GM12874 (cell line): ENCODE results near the gene WDTC1.

Experiments used
- TF ChIP-seq, protein P1 (sequence below): IDR thresholded peaks from 2 replicates; pipeline ENCODE4 v1.5.1; 2011; ENCODE audit warnings: low read depth, mild to moderate bottlenecking, control low read depth, low read length, moderate library complexity; ENCODE audit not compliant: insufficient read depth

The WDTC1 gene

DNA sequence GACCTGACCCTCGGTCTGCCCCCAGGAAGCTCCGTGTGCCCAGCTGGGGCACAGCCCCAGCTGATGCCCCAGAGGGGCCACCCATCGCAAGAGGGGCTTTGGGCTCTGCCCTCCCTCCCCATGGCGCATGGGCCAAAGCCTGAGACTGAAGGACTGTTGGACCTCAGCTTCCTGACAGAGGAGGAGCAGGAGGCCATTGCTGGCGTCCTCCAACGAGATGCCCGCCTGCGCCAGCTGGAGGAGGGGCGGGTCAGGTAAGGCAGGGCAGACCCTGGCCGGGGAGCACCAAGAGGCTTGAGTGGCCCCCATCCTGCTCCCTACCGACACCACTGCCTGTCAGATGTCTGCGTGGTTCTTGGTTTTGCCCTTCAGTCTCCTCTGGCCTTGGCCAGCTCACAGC, 110.8 kb downstream of the WDTC1 start:
- TF ChIP-seq, protein P1, sequence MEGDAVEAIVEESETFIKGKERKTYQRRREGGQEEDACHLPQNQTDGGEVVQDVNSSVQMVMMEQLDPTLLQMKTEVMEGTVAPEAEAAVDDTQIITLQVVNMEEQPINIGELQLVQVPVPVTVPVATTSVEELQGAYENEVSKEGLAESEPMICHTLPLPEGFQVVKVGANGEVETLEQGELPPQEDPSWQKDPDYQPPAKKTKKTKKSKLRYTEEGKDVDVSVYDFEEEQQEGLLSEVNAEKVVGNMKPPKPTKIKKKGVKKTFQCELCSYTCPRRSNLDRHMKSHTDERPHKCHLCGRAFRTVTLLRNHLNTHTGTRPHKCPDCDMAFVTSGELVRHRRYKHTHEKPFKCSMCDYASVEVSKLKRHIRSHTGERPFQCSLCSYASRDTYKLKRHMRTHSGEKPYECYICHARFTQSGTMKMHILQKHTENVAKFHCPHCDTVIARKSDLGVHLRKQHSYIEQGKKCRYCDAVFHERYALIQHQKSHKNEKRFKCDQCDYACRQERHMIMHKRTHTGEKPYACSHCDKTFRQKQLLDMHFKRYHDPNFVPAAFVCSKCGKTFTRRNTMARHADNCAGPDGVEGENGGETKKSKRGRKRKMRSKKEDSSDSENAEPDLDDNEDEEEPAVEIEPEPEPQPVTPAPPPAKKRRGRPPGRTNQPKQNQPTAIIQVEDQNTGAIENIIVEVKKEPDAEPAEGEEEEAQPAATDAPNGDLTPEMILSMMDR: no peak

- TF ChIP-seq, protein P1: no peak
Observed at GRCh38 chr1:27346357-27346756, 111.9 kb downstream of the WDTC1 start.

GRCh38 chr1:27346991-27347624, 112.7 kb downstream of the WDTC1 start:
- TF ChIP-seq, protein P1: no peak

GRCh38 chr1:27348861-27349783, 114.7 kb downstream of the WDTC1 start:
- TF ChIP-seq, protein P1: no peak

DNA sequence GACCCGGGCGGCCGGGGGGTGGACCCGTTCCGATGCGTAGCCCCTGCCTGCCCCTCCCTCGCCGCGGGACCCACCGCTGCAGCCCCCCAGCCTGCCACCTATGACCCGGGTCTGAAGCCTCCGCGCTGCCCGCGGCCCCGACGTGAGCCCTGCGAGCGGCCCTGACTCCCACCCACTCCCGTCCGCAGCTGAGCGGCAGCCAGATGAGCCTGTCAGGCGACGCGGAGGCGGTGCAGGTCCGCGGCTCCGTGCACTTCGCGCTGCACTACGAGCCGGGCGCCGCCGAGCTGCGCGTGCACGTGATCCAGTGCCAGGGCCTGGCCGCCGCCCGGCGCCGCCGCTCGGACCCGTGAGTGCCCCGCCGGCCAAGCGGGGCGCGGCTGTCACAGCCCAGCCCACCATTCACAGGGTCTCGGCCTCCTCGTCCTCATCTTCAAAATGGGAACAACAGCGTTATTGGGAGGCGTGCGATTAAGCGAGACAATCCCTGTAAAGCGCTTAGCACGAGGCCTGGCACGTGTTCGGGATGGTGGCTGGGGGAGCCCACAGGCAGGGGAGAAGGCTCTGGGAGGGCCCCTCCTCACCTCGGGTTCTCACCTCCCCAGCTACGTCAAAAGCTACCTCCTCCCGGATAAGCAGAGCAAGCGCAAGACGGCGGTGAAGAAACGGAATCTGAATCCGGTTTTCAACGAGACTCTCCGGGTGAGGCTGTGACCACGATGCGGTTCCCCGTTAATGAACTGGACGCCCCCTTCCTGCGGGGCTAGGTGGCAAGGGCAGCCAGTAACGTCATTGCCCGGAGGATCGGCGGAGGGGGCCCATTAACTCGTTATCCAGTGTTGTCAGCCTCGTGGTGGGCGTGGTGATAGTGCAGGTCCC, 115.6 kb downstream of the WDTC1 start:
- TF ChIP-seq, protein P1: no peak

DNA sequence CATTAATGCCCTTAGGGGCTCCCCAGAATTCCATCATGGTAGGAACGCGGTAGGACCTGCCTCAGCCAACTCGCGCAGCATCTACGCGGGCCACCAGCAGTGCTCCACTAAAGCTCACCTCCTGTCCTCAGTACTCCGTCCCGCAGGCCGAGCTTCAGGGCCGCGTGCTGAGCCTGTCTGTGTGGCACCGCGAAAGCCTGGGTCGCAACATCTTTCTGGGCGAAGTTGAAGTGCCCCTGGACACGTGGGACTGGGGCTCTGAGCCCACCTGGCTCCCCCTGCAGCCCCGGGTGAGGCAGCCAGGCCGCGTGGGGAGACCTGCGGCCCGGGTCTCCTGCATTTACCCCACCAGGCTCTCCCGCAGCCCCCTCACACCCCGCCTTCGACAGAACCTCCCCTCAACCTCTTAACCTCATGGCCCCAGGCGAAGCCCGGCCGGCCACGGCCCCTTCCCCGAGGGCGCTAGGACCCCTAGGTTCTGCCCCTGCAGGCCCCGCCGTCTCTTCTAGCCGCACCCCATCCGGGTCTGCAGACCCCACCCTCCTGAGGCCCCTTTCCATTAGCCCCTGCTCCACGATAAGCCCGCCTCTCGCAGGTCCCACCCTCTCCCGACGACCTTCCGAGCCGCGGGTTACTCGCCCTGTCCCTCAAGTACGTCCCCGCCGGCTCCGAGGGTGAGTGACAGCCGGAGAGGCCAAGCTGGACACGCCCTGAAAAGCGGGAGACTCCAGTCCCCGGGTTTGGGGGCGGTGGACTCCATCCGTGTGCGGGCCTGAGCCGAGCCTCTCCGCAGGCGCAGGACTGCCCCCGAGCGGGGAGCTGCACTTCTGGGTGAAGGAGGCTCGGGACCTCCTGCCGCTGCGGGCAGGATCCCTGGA, 116.5 kb downstream of the WDTC1 start:
- TF ChIP-seq, protein P1: no peak
